ENCODE measurements around the gene KLHL26.

The KLHL26 gene

DNA sequence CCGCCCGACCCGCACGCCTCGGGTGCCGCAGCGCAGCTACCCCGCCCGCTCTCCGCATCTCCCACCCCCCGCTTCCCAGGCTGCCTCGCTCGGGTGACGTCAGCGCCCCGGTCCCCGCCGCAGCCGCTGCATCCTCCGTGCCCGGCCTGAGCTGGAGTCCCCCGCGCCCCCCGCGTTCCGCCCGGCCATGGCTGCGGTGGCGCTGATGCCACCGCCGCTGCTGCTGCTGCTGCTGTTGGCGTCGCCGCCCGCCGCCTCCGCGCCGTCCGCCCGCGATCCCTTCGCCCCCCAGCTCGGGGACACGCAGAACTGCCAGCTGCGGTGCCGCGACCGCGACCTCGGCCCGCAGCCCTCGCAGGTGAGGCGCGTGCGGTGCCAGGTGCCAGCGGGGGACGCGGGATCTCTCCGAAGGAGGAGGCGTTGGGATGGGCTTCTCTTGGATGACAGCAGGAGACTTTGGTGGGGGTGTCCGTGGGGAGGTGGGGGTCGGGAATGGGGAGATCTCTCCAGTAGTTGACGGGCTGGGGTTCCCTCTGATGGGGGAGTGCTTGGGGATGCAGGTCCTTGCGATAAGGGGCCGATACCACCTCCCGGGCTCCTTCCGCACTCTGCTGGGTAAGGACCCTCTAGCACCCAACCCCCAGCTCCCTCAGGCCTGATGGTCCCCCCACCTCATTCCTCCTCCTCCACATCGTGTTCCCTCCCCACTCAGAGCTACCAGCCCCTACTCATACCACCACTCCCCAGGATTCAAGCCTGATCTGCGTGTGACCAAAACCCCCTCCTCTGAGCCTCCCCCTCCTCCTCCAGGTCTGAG is 23.8 kb upstream of the KLHL26 start, which contains the start of gene TMEM59L:
Gene TMEM59L, plus strand, starts transcription at position 99 of the 817 bp plus-strand sequence. Its CDS starts 89 bp downstream, at position 188.
- no peak for DNase-seq (ENCODE audit: low read depth)

- DNase-seq (ENCODE audit: low read depth), result no peak
Observed at GRCh38 chr19:18613589-18614234, 23.1 kb upstream of the KLHL26 start.

GRCh38 chr19:18616023-18616422 is 20.8 kb upstream of the KLHL26 start:
- DNase-seq (ENCODE audit: low read depth), result no peak

DNA sequence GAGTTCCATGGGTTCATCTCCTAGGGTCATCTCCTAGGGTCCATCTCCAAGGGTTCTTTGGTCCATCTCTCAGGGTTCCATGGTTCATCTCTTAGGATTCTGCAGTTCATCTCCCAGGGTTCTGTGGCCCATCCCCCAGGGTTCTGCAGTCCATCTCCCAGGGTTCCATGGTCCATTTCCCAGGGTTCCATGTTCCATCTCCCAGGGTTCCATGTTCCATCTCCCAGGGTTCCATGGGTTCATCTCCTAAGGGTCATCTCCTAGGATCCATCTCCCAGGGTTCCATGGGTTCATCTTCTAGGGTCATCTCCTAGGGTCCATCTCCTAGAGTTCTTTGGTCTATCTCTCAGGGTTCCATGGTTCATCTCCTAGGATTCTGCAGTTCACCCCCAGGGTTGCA is 19.3 kb upstream of the KLHL26 start:
- DNase-seq (ENCODE audit: low read depth), result no peak

GRCh38 chr19:18618236-18618635 is 18.6 kb upstream of the KLHL26 start:
- DNase-seq (ENCODE audit: low read depth), result no peak

- no peak for DNase-seq (ENCODE audit: low read depth)
Observed at GRCh38 chr19:18620311-18620710, 16.5 kb upstream of the KLHL26 start.

DNA sequence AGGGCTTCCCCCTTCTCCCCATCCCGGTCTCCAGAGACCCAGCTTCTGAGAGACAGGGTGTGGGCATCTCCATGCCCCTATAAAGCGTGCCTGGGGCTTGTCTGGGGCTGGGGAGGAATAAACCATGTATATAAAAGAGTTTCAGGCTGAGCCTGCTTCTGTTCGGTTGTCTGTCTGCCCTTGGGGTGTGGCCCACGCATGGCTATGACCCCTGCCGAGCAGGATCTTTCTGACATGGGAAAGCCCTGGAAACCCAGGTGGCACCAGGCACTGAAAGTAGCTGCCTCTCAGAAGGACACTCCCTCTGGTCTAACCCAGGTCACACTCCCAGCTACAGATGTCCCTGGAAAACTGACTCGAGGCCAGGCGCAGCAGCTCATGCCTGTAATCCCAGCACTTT is 15.9 kb upstream of the KLHL26 start:
- DNase-seq (ENCODE audit: low read depth), result no peak

GRCh38 chr19:18626906-18627305 is 9.9 kb upstream of the KLHL26 start:
- DNase-seq (ENCODE audit: low read depth), result peak; percentile 32

- peak; percentile 47 for DNase-seq (ENCODE audit: low read depth)
Observed at GRCh38 chr19:18629166-18630088, 7.4 kb upstream of the KLHL26 start.

DNA sequence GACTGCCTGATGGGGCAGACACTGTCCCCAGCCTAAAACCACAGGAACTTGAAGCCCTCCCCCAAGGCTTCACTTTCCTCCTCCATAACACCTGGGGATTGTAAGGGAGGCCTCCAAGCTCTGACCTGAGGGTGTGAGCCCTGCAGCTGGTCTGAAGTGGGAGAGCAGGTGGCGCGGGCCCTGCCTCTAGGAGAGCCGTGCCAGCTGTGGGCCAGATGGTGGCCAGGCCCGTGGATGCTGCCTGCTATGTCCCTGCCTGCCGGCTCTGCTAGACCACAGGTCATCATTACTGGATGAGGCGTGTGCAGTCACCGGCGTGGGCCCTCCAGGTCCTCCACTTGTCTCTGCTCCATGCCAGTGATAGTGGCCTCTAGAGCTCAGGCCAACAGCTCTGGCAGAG is 3.5 kb upstream of the KLHL26 start:
- no peak for DNase-seq (ENCODE audit: low read depth)

DNA sequence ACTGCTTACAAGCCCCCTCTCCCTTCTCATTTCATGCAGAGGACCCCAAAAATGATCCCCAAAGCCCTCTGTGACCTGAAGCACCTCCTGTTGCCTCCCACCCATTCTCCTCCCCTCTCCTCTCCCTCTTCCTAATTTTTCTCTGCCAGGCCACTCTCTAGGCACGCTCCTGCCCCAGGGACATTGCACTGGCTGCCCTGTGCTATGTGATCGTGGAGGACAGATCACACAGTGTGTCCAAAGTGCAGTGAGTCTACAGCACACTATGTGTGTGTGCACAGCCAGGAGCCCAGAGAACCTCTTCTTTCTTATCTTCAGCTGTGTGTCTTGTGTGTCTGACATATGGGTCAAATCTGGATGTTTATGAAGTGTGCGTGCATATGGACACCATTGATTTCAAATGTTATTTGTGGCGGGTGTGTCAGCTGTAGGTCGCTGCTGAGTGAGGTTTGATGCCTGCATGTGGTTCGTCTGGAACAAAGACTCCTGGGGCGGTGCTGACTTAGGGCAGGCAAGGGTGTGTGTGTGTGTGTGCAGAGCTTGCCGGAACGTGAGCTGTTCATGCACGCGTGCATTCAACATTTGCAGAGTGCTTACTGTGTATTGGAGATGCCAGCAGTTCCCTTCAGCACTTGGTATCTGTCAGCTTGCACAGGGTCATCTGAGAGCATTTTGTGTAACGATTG is 2.1 kb upstream of the KLHL26 start:
- no peak for DNase-seq (ENCODE audit: low read depth)

- DNase-seq (ENCODE audit: low read depth), result no peak
Observed at GRCh38 chr19:18635831-18636182, 1.0 kb upstream of the KLHL26 start.

DNA sequence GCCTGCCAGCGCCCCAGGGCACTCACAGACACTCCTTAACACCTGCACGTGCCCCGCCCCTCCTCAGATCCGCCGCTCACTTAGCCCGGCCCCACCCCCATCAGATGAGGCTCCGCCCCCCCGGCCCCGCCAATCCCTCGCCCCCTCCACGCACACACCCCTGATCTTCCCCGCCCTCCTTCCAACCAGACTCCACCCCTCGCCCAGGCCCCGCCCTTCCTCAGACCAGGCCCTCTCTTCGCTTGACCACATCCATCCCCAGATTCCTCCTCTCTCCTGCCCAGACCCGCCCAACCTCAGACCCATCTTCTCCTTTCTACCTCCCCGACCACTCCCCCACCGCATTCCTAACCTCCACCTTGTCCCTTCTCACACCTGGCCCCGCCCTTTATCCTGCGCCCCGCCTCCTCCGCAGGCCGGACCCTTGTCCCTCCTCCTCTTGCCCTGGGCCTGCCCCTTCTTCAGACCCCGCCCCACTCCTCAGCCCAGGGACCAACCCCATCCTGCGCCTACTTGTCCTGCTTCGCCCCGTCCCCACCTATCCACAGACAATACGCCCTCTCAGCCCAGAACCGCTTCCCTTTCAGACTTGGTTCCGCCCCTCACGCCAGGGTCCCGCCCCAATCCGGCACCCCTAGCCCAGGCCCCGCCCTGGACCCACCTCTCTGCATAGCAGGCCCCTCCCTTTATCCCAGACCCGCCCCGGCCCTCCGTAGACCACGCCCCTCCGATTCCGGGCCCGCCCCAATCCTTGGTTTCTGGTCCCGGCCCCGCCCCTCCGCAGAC is 452 bp upstream of the KLHL26 start:
- peak; percentile 95 for DNase-seq (ENCODE audit: low read depth)

DNA sequence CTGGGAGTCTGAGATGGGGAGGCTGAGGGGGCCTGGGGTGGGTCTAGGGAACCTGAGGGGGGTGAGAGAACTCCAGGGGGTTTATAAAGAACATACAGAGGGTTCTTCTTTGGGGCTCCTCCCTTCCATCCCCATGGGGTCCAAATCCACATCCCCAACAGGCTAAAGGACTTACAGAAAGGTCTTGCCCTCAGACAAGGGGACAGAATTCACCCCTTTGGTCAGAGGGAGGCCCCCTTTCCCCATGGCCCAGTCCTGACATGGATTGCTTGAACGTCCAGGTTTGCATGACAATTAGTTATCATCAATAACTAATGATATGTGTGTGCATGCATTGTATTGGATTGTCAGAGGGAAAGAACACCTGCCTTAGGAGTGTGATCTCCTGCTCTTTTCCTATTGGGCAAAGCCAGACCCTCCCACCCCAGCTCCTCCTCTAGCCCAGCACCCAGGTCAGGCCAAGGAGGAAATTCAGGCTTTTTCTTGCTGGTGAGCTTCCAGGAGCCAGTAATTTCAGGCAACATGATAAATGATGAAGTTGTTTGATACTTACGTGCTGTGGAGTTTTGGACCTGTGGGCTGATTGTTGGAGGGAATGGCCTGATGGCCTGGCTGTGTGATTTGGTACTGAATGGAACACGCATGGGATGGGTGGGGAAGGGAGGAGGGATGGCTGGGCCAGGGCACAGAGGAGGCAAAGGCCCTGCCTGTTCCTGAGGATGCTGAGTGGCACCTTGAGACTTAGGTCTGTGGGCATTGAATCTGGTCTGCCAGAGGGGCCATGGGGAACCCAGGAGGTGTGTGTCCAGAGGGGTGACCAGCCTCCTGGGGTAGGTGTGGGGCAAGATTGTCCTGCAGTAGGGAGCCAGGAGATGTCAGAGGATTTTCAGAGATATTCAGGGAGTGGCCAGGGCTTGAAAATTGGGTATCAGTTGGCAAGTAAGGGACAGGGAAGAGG is 1.1 kb downstream of the KLHL26 start:
- no peak for DNase-seq (ENCODE audit: low read depth)

DNA sequence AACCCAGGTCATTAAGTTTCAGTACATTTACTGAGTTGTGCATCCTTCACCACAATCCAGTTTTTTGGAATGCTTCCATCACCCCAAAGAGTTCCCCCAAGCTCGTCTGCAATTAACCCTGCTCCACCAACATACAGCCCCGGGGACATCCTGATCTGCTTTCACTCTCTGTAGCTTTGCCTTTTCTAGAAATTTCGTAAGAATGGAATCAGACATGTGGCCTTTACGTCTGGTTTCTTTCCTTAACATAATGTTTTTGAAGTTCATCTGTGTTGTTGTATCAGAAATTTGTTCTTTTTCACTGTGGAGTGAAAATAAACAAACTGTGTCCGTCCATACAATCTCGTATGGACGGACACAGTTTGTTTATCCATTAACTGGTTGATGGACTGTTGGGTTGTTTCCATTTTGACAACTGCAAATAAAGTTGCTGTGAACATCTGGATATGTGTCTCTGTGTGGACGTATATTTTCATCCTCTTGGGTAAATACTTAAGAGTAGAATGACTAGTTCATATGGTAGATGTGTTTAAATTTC is 2.9 kb downstream of the KLHL26 start:
- DNase-seq (ENCODE audit: low read depth), result peak; percentile 32

DNA sequence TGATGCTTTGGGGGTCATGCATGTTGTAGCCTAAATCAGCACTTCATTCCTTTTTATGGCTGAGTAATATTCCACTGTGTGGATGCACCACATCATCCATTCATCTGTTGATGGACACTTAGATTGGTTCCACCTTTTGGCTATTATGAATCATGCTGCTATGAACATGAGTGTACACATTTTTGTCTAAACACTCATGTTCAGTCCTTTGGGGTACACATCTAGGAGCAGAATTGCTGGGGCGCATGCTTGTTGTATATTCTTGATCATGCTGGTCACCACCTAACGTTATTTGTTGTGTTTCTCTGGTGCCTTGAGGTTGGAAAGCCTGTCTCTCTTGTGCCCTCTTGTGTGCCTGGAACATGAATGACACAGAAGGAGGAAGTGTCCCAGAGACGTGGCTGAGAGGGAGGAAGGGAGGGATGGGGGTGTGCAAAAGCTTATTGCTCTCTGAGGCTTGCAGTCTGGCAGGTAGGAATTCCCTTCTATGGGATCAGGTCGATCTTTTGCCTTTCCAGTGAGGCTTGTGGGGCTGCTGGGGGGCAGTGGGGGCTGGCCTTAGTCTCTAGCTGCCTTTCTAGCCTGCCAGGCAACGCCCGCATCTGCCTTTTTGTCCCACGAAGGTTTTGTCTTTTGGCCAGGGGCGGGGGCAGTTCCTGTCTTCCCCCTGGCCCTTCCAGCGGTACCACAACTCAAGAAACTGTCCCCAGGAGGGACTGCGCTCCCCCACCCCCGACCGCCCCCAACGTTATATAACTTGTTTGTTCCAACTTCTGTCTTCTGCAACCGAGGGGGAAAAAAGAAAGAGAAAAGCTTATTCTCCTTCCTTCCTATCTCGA is 7.6 kb downstream of the KLHL26 start:
- no peak for DNase-seq (ENCODE audit: low read depth)

DNA sequence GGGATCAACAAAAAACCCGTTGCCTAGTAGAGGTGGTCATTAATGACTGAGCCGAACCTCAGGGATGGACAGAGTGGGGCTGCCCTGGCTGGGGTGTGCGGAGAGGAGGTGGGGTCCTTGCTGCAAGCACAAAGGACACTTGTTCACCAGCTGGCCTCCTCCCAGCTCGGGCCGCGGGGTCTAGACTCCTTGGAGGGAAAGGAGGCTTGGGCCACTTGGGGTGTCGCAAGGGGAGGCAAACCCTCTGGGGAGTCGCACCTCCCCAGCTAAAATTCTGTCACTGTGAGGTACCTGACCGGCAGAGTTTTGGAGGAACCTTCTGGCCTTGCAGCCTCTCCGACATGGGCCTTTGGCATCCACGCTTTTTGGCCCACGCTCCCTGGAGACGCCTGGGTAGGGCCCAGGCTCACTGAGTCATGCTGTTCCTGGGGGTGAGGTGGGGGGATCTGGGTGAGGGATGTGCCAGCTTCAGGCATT is 8.2 kb downstream of the KLHL26 start:
- DNase-seq (ENCODE audit: low read depth), result no peak

- no peak for DNase-seq (ENCODE audit: low read depth)
Observed at GRCh38 chr19:18646535-18647370, 9.9 kb downstream of the KLHL26 start.
